K562 (cell line): ENCODE data around the gene DOK1. TPM values are rescaled to one million over a fixed set of nuclear protein-coding genes. Genes with fewer than 3 reads are reported as not detected.

Experiments used
- ARID1B ChIP-seq: fragments of 450-650 bp; IDR thresholded peaks from 2 replicates; pipeline ENCODE4 v1.6.1; 2016; ENCODE audit warnings: antibody characterized with exemption, mild to moderate bottlenecking, inconsistent platforms
- ATF2 ChIP-seq: sonication (generic); formaldehyde crosslinking; IDR thresholded peaks from 2 replicates; pipeline ENCODE4 v1.8.1; 2022; ENCODE audit warnings: missing genetic modification reagents
- CBX3 ChIP-seq, 2 experiments: IDR thresholded peaks; 1 replicate in 1 of 2; 2 replicates in 1 of 2; pipeline ENCODE4 v1.6.1; 2012; ENCODE audit warnings: inconsistent platforms in 2 of 2, low read length in 2 of 2, borderline replicate concordance in 1 of 2, control low read depth in 1 of 2
- CTCF ChIP-seq, 3 experiments: IDR thresholded peaks in 2 of 3; conservative IDR thresholded peaks in 1 of 3; 2 replicates each; pipeline ENCODE4 v1.5.1; 2011 to 2012; ENCODE audit warnings: low read length in 3 of 3, mild to moderate bottlenecking in 3 of 3, control low read depth in 2 of 3, improper control_type of control experiment in 1 of 3, inconsistent platforms in 1 of 3, low read depth in 1 of 3, mixed read lengths in 1 of 3, moderate library complexity in 1 of 3; ENCODE audit not compliant: insufficient read depth in 2 of 3
- CUX1 ChIP-seq: fragments of 200-800 bp; sonication (Bioruptor generic); IDR thresholded peaks from 2 replicates; pipeline ENCODE4 v1.6.1; 2016; ENCODE audit warnings: missing genetic modification characterization, missing compliant biosample characterization
- ELF4 ChIP-seq: fragments of 450-650 bp; formaldehyde crosslinking; IDR thresholded peaks from 2 replicates; pipeline ENCODE4 v1.4.0; 2022; ENCODE audit warnings: missing genetic modification characterization
- FOXK1 ChIP-seq: sonication (generic); formaldehyde crosslinking; IDR thresholded peaks from 2 replicates; pipeline ENCODE4 v1.8.0; 2022; ENCODE audit warnings: missing genetic modification reagents, mild to moderate bottlenecking, borderline replicate concordance
- KDM4B ChIP-seq, 2 experiments: fragments of 450-650 bp in 1 of 2; sonication (generic) in 1 of 2; IDR thresholded peaks; 2 replicates each; pipeline ENCODE4 v1.6.1; 2016 to 2017; ENCODE audit warnings: borderline replicate concordance in 2 of 2, antibody characterized with exemption in 1 of 2, low read depth in 1 of 2, mild to moderate bottlenecking in 1 of 2
- NR2C2 ChIP-seq, 2 experiments: fragments of 200-800 bp in 1 of 2; sonication (Bioruptor generic) in 1 of 2; sonication (generic) in 1 of 2; formaldehyde crosslinking in 1 of 2; IDR thresholded peaks; 2 replicates each; pipeline versions ENCODE4 v1.6.1 to v1.8.0; 2016 to 2022; ENCODE audit warnings: mild to moderate bottlenecking in 1 of 2, missing compliant biosample characterization in 1 of 2, missing genetic modification characterization in 1 of 2, missing genetic modification reagents in 1 of 2
- POLR2AphosphoS5 ChIP-seq: IDR thresholded peaks from 2 replicates; pipeline ENCODE4 v1.6.1; 2011; ENCODE audit warnings: mild to moderate bottlenecking, low read depth, low read length, moderate library complexity; ENCODE audit not compliant: control insufficient read depth, insufficient read depth
- SMARCB1 ChIP-seq: IDR thresholded peaks from 2 replicates; pipeline ENCODE4 v1.6.1; 2011; ENCODE audit warnings: improper control_type of control experiment, low read depth; ENCODE audit not compliant: insufficient read length
- TCF3 ChIP-seq: sonication (generic); formaldehyde crosslinking; IDR thresholded peaks from 2 replicates; pipeline ENCODE4 v1.4.0; 2020; ENCODE audit warnings: mild to moderate bottlenecking, missing genetic modification reagents
- TRIM24 ChIP-seq, 2 experiments: fragments of 450-650 bp; IDR thresholded peaks; 2 replicates each; pipeline ENCODE4 v1.6.1; 2016
- ZBTB8A ChIP-seq: fragments of 450-650 bp; IDR thresholded peaks from 2 replicates; pipeline ENCODE4 v1.6.1; 2018; ENCODE audit warnings: mild to moderate bottlenecking, moderate library complexity; ENCODE audit not compliant: partially characterized antibody
- ZNF384 ChIP-seq: IDR thresholded peaks from 2 replicates; pipeline ENCODE4 v1.6.1; 2012; ENCODE audit warnings: low read depth, low read length, improper control_type of control experiment
- ZNF586 ChIP-seq: fragments of 450-650 bp; formaldehyde crosslinking; conservative IDR thresholded peaks from 2 replicates; pipeline ENCODE4 v1.4.0; 2020; ENCODE audit warnings: mild to moderate bottlenecking, moderate library complexity
- polyA plus RNA-seq, 8 experiments: library from polyadenylated mRNA; depleted of rRNA in 4 of 8; stranded (reverse) in 5 of 8; unstranded in 3 of 8; fragments of >200 nt; fragmentation: Nextera tagmentation in 2 of 8; fragmentation: Illumina TruSeq in 1 of 8; extraction: Ambion mirVana in 2 of 8; extraction: Trizol in 1 of 8; gene quantifications; 2 replicates each; pipeline versions ENCODE4 v1.2.1 to v1.2.3, GENCODE V29; 2011 to 2014; ENCODE audit warnings: inconsistent platforms in 1 of 8, missing spikeins in 1 of 8
- total RNA-seq, 7 experiments: library from RNA; depleted of rRNA in 6 of 7; stranded (reverse); fragments of >200 nt in 6 of 7; fragmentation: Illumina TruSeq in 2 of 7; extraction: Trizol in 2 of 7; gene quantifications; 2 replicates each; pipeline versions ENCODE4 v1.2.1 to v1.2.3, GENCODE V29; 2011 to 2021; ENCODE audit warnings: low replicate concordance in 1 of 7

The DOK1 gene
- total and polyA plus RNA-seq, 9 of the 15 experiments (the other 6 are each of a cell fraction or from before 2014, with no cell fraction given), result 0.59 to 36.4 (median 16.1) TPM

GRCh38 chr2:74554820-74555531 lies 456 bp downstream of the DOK1 start (continued):
- no peak for TF ChIP-seq CUX1
- 0 out of 4 replicates have a peak, but pooled peaks of 1 of the 2 experiments have one; percentile 14 for TF ChIP-seq TRIM24 (IDR thresholded peaks at IDR 0.05)
- no peak for TF ChIP-seq KDM4B (IDR thresholded peaks at IDR 0.05; ENCODE audit: borderline replicate concordance in 2 of 2, low read depth in 1 of 2)
- TF ChIP-seq ELF4, result no peak
- TF ChIP-seq NR2C2 (CRISPR knock-in tag; IDR thresholded peaks at IDR 0.05), result no peak
- no peak for TF ChIP-seq NR2C2 (tag; IDR thresholded peaks at IDR 0.05)
- no peak for TF ChIP-seq ZNF384
- no peak for TF ChIP-seq SMARCB1
- 0 out of 2 replicates have a peak, but pooled peaks have one; percentile 8 for TF ChIP-seq POLR2AphosphoS5
- 0 out of 2 replicates have a peak, but pooled peaks have one; percentile 20 for TF ChIP-seq FOXK1 (CRISPR knock-in tag)
- TF ChIP-seq ZNF586 (CRISPR knock-in tag), result no peak
- TF ChIP-seq CBX3 (IDR thresholded peaks at IDR 0.05; ENCODE audit: borderline replicate concordance in 1 of 2, low read length in 2 of 2), result peak in 1 of 2 experiments; percentile 16; a peak in 1 of 3 replicates
- no peak for TF ChIP-seq ZBTB8A
- 0 out of 2 replicates have a peak, but pooled peaks have one; percentile 55 for TF ChIP-seq ATF2
- TF ChIP-seq TCF3, result no peak
- TF ChIP-seq ARID1B, result 0 out of 2 replicates have a peak, but pooled peaks have one; percentile 8
- TF ChIP-seq CTCF (IDR thresholded peaks at IDR 0.05 in 2 of 3, conservative IDR thresholded peaks at IDR 0.05 in 1 of 3; ENCODE audit: insufficient read depth in 2 of 3, low read depth in 1 of 3, low read length in 3 of 3), result no peak
